Natural killer cell (primary cell): Measurements from ENCODE around the gene AK9. TPM values are rescaled to one million over a fixed set of nuclear protein-coding genes. Genes with fewer than 3 reads are reported as not detected.
A peak's percentile ranks its signal among the peaks of the same experiment; 100 is the strongest.

ENCODE experiments used
- ATAC-seq, 3 donors: fragments of 150-1000 bp in 2 of 3; fragments of 200-7000 bp in 1 of 3; cut with Tn5 transposase; 1 replicate in 1 of 3; 2 replicates in 2 of 3; pipeline ENCODE4 v1.10.0; 2021; ENCODE audit warnings: mild to moderate bottlenecking in 2 of 3, moderate library complexity in 2 of 3
- DNase-seq, 2 donors: peaks; one replicate each; pipeline versions ENCODE4 v3.0.0 to v3.0.0-alpha.2; 2013 to 2021; ENCODE audit warnings: mixed read lengths in 1 of 2
- H3K27ac ChIP-seq: one replicate; pipeline ENCODE4 v1.5.1; 2013; ENCODE audit warnings: mild to moderate bottlenecking, low read length
- H3K27me3 ChIP-seq: one replicate; pipeline ENCODE4 v1.6.1; 2013; ENCODE audit warnings: low read length; ENCODE audit not compliant: control insufficient read depth, insufficient read depth
- H3K36me3 ChIP-seq: one replicate; pipeline ENCODE4 v1.6.1; 2013; ENCODE audit warnings: low read length; ENCODE audit not compliant: control insufficient read depth, insufficient read depth
- H3K4me1 ChIP-seq: one replicate; pipeline ENCODE4 v1.6.1; 2013; ENCODE audit warnings: low read length; ENCODE audit not compliant: control insufficient read depth, insufficient read depth
- H3K4me3 ChIP-seq: one replicate; pipeline ENCODE4 v1.5.1; 2013; ENCODE audit warnings: low read length
- H3K9me3 ChIP-seq: one replicate; pipeline ENCODE4 v1.6.1; 2013; ENCODE audit warnings: low read length; ENCODE audit not compliant: control insufficient read depth, insufficient read depth
- H3K27ac Mint-ChIP-seq, 2 donors: one replicate each; pipeline ENCODE4 v1.8.0; 2022; ENCODE audit warnings: mild to moderate bottlenecking in 2 of 2, mixed read lengths in 2 of 2, moderate library complexity in 1 of 2
- H3K27me3 Mint-ChIP-seq, 2 donors: one replicate each; pipeline ENCODE4 v1.8.0; 2022; ENCODE audit warnings: low read depth in 2 of 2, mixed read lengths in 2 of 2
- H3K36me3 Mint-ChIP-seq: one replicate; pipeline ENCODE4 v1.8.0; 2022; ENCODE audit warnings: mixed read lengths
- H3K4me1 Mint-ChIP-seq, 2 donors: one replicate each; pipeline ENCODE4 v1.8.0; 2022; ENCODE audit warnings: mixed read lengths in 2 of 2
- H3K4me3 Mint-ChIP-seq: one replicate; pipeline ENCODE4 v1.8.0; 2022; ENCODE audit warnings: mild to moderate bottlenecking, moderate library complexity, mixed read lengths
- H3K9me3 Mint-ChIP-seq, 2 donors: one replicate each; pipeline ENCODE4 v1.8.0; 2022; ENCODE audit warnings: mixed read lengths in 2 of 2
- CTCF ChIP-seq: fragments of 200-600 bp; IDR thresholded peaks from one replicate; pipeline ENCODE4 v1.8.0; 2022; ENCODE audit warnings: antibody characterized with exemption
- WGBS: methylation state at CpG from one replicate; pipeline ENCODE4 v1.1.7; 2013; ENCODE audit warnings: missing lambda C conversion rate; ENCODE audit not compliant: insufficient coverage; 5-methylcytosine and 5-hydroxymethylcytosine counted together
- intact Hi-C: fragments of 100-400 bp; cut with micrococcal nuclease; formaldehyde crosslinking; loops from one replicate; pipeline ENCODE4 v1.14.2; 2022
- total RNA-seq, 4 donors: library from RNA; stranded (reverse); fragments of 120-200 nt in 1 of 4; gene quantifications; one replicate each; pipeline versions ENCODE4 v1.2.3 to v1.2.4, GENCODE V29; 2013 to 2022

The AK9 gene
- total RNA-seq, 3 donors from 2014 or later (not counting 1 experiment from before 2014, with no cell fraction given), result 14.0 to 19.2 (median 14.2) TPM

- H3K4me1 ChIP-seq, result no peaks in the 10 kb centered on the region
- no peak overlapping the region for H3K27ac ChIP-seq
- H3K9me3 Mint-ChIP-seq, result peaks cover 0 to 2% of the 10 kb centered on the region in 2 donors
- intact Hi-C loops, result no loop called here
- H3K36me3 Mint-ChIP-seq, result peaks cover 7% of the 10 kb centered on the region
- H3K9me3 ChIP-seq, result peaks cover 4% of the 10 kb centered on the region
- no peak for TF ChIP-seq CTCF
- ATAC-seq (no peak), DNase-seq (no peak)
- H3K4me3 Mint-ChIP-seq, result no peak overlapping the region
- H3K27me3 Mint-ChIP-seq, result no peaks in the 10 kb centered on the region
- H3K4me3 ChIP-seq, result no peak overlapping the region
- H3K27ac Mint-ChIP-seq, result peak overlapping the region in 1 of 2 donors; percentile 3
- no peaks in the 10 kb centered on the region for H3K27me3 ChIP-seq
- WGBS, result 50% methylated on average over 2 of the region's 2 CpGs
- H3K4me1 Mint-ChIP-seq, result peaks cover 0 to 7% of the 10 kb centered on the region in 2 donors
- no peaks in the 10 kb centered on the region for H3K36me3 ChIP-seq
Observed at GRCh38 chr6:109610590-109610989, 80.4 kb downstream of the AK9 start.

- peaks cover 0 to 2% of the 10 kb centered on the region in 2 donors for H3K9me3 Mint-ChIP-seq
- no peak overlapping the region for H3K4me3 ChIP-seq
- peaks cover 0 to 7% of the 10 kb centered on the region in 2 donors for H3K4me1 Mint-ChIP-seq
- ATAC-seq (no peak), DNase-seq (no peak)
- no peak overlapping the region for H3K27ac Mint-ChIP-seq
- intact Hi-C loops, result no loop called here
- WGBS, result 80% methylated on average over 1 of the region's 1 CpG
- peaks cover 4% of the 10 kb centered on the region for H3K9me3 ChIP-seq
- no peaks in the 10 kb centered on the region for H3K27me3 ChIP-seq
- no peak for TF ChIP-seq CTCF
- H3K36me3 ChIP-seq, result no peaks in the 10 kb centered on the region
- no peak overlapping the region for H3K4me3 Mint-ChIP-seq
- no peaks in the 10 kb centered on the region for H3K27me3 Mint-ChIP-seq
- no peak overlapping the region for H3K27ac ChIP-seq
- no peaks in the 10 kb centered on the region for H3K4me1 ChIP-seq
- peaks cover 7% of the 10 kb centered on the region for H3K36me3 Mint-ChIP-seq
Observed at GRCh38 chr6:109609737-109610136, 81.3 kb downstream of the AK9 start.

- intact Hi-C loops, result no loop called here
- Mint-ChIP-seq H3K4me3 (no peak overlapping the region), H3K27me3 (no peaks in the 10 kb centered on the region), H3K9me3 (peaks cover 2 to 6% of the 10 kb centered on the region in 2 donors), H3K4me1 (peaks cover 0 to 7% of the 10 kb centered on the region in 2 donors), H3K36me3 (peaks cover 1% of the 10 kb centered on the region), H3K27ac (no peak overlapping the region)
- WGBS, result 93% methylated on average over 2 of the region's 2 CpGs
- ATAC-seq (no peak), DNase-seq (peak in 1 of 2 donors; percentile 52)
- TF ChIP-seq CTCF, result no peak
- no peak overlapping the region for H3K27ac ChIP-seq
- no peaks in the 10 kb centered on the region for H3K27me3 ChIP-seq
- no peaks in the 10 kb centered on the region for H3K36me3 ChIP-seq
- peaks cover 2% of the 10 kb centered on the region for H3K9me3 ChIP-seq
- no peak overlapping the region for H3K4me3 ChIP-seq
- no peaks in the 10 kb centered on the region for H3K4me1 ChIP-seq
Observed at GRCh38 chr6:109606359-109606758, 84.6 kb downstream of the AK9 start.

GRCh38 chr6:109595998-109596397, 95.0 kb downstream of the AK9 start:
- H3K27me3 ChIP-seq, result no peaks in the 10 kb centered on the region
- no peak overlapping the region for H3K4me3 Mint-ChIP-seq
- H3K4me1 ChIP-seq, result no peaks in the 10 kb centered on the region
- H3K36me3 Mint-ChIP-seq, result peaks cover 13% of the 10 kb centered on the region
- H3K27ac ChIP-seq, result no peak overlapping the region
- H3K9me3 ChIP-seq, result no peaks in the 10 kb centered on the region
- no peak for TF ChIP-seq CTCF
- H3K4me3 ChIP-seq, result no peak overlapping the region
- ATAC-seq, result peak in 2 of 3 donors; percentile 27 to 61
- H3K27me3 Mint-ChIP-seq, result peaks cover 0 to 1% of the 10 kb centered on the region in 2 donors
- whole genome bisulfite sequencing, result 0% methylated on average over 1 of the region's 2 CpGs
- no peaks in the 10 kb centered on the region for H3K36me3 ChIP-seq
- intact Hi-C loops, result no loop called here
- H3K27ac Mint-ChIP-seq, result no peak overlapping the region
- no peaks in the 10 kb centered on the region for H3K4me1 Mint-ChIP-seq
- peaks cover 4 to 14% of the 10 kb centered on the region in 2 donors for H3K9me3 Mint-ChIP-seq
- peak in 1 of 2 donors; percentile 47 for DNase-seq
